ENCODE measurements around the gene DLL4.

Gene DLL4

GRCh38 chr15:40955141-40955903 lies 26.2 kb downstream of the DLL4 start:
- TF ChIP-seq CTCF (IDR thresholded peaks at IDR 0.05; ENCODE audit: low read depth, low read length, missing control alignments) = no peak
- DNase-seq (ENCODE audit: low read depth) = no peak
- in situ Hi-C loops (cut with HindIII; ENCODE audit: low sequenced_read_pairs) = no loop called here
- no peak overlapping the region for H3K4me3 ChIP-seq (ENCODE audit: low read depth, low read length)

- no peak overlapping the region for H3K4me3 ChIP-seq (ENCODE audit: low read depth, low read length)
- no peak for DNase-seq (ENCODE audit: low read depth)
- no peak for TF ChIP-seq CTCF (IDR thresholded peaks at IDR 0.05; ENCODE audit: low read depth, low read length, missing control alignments)
- in situ Hi-C loops (cut with HindIII; ENCODE audit: low sequenced_read_pairs) = no loop called here
These were observed 26.9 kb downstream of the DLL4 start for GRCh38 chr15:40955930-40956540.

- no peak for DNase-seq (ENCODE audit: low read depth)
- in situ Hi-C loops (cut with HindIII; ENCODE audit: low sequenced_read_pairs) = no loop called here
- no peak for TF ChIP-seq CTCF (IDR thresholded peaks at IDR 0.05; ENCODE audit: low read depth, low read length, missing control alignments)
- no peak overlapping the region for H3K4me3 ChIP-seq (ENCODE audit: low read depth, low read length)
These were observed 27.4 kb downstream of the DLL4 start for GRCh38 chr15:40956541-40956982.

- no peak for TF ChIP-seq CTCF (IDR thresholded peaks at IDR 0.05; ENCODE audit: low read depth, low read length, missing control alignments)
- DNase-seq (ENCODE audit: low read depth) = no peak
- in situ Hi-C loops (cut with HindIII; ENCODE audit: low sequenced_read_pairs) = no loop called here
- H3K4me3 ChIP-seq (ENCODE audit: low read depth, low read length) = no peak overlapping the region
These were observed 28.0 kb downstream of the DLL4 start for GRCh38 chr15:40957041-40957555.

- no peak for TF ChIP-seq CTCF (IDR thresholded peaks at IDR 0.05; ENCODE audit: low read depth, low read length, missing control alignments)
- no peak for DNase-seq (ENCODE audit: low read depth)
- H3K4me3 ChIP-seq (ENCODE audit: low read depth, low read length) = no peak overlapping the region
- in situ Hi-C loops (cut with HindIII; ENCODE audit: low sequenced_read_pairs) = no loop called here
These were observed 28.5 kb downstream of the DLL4 start for GRCh38 chr15:40957581-40958051.

- TF ChIP-seq CTCF (IDR thresholded peaks at IDR 0.05; ENCODE audit: low read depth, low read length, missing control alignments) = no peak
- in situ Hi-C loops (cut with HindIII; ENCODE audit: low sequenced_read_pairs) = no loop called here
- no peak for DNase-seq (ENCODE audit: low read depth)
- H3K4me3 ChIP-seq (ENCODE audit: low read depth, low read length) = no peak overlapping the region
These were observed 29.0 kb downstream of the DLL4 start for GRCh38 chr15:40958146-40958545.

All from astrocyte of the cerebellum (primary cell).